NCI-H2227 (cell line): Measurements from ENCODE around the gene ZEB2.

Experiments
- DNase-seq: peaks from one replicate; lab custom pipeline; 2025; ENCODE audit not compliant: unreplicated experiment; lab: John Stamatoyannopoulos, UW

Gene ZEB2

GRCh38 chr2:144453486-144454158, 66.3 kb downstream of the ZEB2 start:
- DNase-seq, result no peak

GRCh38 chr2:144452989-144453336, 67.0 kb downstream of the ZEB2 start:
- no peak for DNase-seq

- peak; percentile 43 for DNase-seq
These were observed 67.5 kb downstream of the ZEB2 start for GRCh38 chr2:144452169-144452988.

- DNase-seq, result no peak
These were observed 68.5 kb downstream of the ZEB2 start for GRCh38 chr2:144451443-144451842.

GRCh38 chr2:144449028-144449406, 70.9 kb downstream of the ZEB2 start:
- no peak for DNase-seq

- DNase-seq, result no peak
These were observed 71.4 kb downstream of the ZEB2 start for GRCh38 chr2:144448389-144449027.

GRCh38 chr2:144447535-144447934, 72.4 kb downstream of the ZEB2 start:
- no peak for DNase-seq

- no peak for DNase-seq
These were observed 73.8 kb downstream of the ZEB2 start for GRCh38 chr2:144446136-144446535.

GRCh38 chr2:144445196-144445595, 74.7 kb downstream of the ZEB2 start:
- no peak for DNase-seq

- DNase-seq, result no peak
These were observed 75.8 kb downstream of the ZEB2 start for GRCh38 chr2:144443837-144444817.

- DNase-seq, result no peak
These were observed 78.2 kb downstream of the ZEB2 start for GRCh38 chr2:144441711-144442141.

- DNase-seq, result no peak
These were observed 79.9 kb downstream of the ZEB2 start for GRCh38 chr2:144439993-144440392.

- no peak for DNase-seq
These were observed 80.9 kb downstream of the ZEB2 start for GRCh38 chr2:144438801-144439631.

- DNase-seq, result no peak
These were observed 82.3 kb downstream of the ZEB2 start for GRCh38 chr2:144437636-144438035.

GRCh38 chr2:144434425-144435222, 85.3 kb downstream of the ZEB2 start:
- DNase-seq, result no peak

GRCh38 chr2:144432921-144433320, 87.0 kb downstream of the ZEB2 start:
- DNase-seq, result no peak

- DNase-seq, result no peak
These were observed 87.9 kb downstream of the ZEB2 start for GRCh38 chr2:144431998-144432397.

- DNase-seq, result peak; percentile 24
These were observed 88.5 kb downstream of the ZEB2 start for GRCh38 chr2:144431392-144431783.

GRCh38 chr2:144430722-144431391, 89.1 kb downstream of the ZEB2 start:
- peak; percentile 69 for DNase-seq
